Aorta (tissue), 5 donors: ENCODE results near the gene LRP1B. TPM values are rescaled to one million over a fixed set of nuclear protein-coding genes. Genes with fewer than 3 reads are reported as not detected.

ENCODE experiments used
- ATAC-seq: fragments of 200-7000 bp; cut with Tn5 transposase; one replicate; pipeline ENCODE4 v1.9.1; 2022; ENCODE audit warnings: moderate library complexity; ENCODE audit not compliant: low FRiP score
- DNase-seq, 2 donors: peaks; one replicate each; pipeline ENCODE4 v3.0.0-alpha.2; 2020
- H3K27ac ChIP-seq, 2 donors: one replicate each; pipeline ENCODE4 v1.5.1; 2013; ENCODE audit warnings: low read length in 2 of 2, mild to moderate bottlenecking in 2 of 2, moderate library complexity in 2 of 2, control low read depth in 1 of 2, inconsistent platforms in 1 of 2, low read depth in 1 of 2
- H3K27me3 ChIP-seq, 2 donors: one replicate each; pipeline ENCODE4 v1.6.1; 2013; ENCODE audit warnings: control low read depth in 1 of 2, low read length in 1 of 2, mild to moderate bottlenecking in 1 of 2, moderate library complexity in 1 of 2; ENCODE audit not compliant: insufficient read depth in 2 of 2, control insufficient read depth in 1 of 2
- H3K36me3 ChIP-seq, 2 donors: one replicate each; pipeline ENCODE4 v1.6.1; 2013; ENCODE audit warnings: control low read depth in 1 of 2, low read length in 1 of 2, mild to moderate bottlenecking in 1 of 2; ENCODE audit not compliant: insufficient read depth in 2 of 2, control insufficient read depth in 1 of 2
- H3K4me1 ChIP-seq, 2 donors: one replicate each; pipeline ENCODE4 v1.6.1; 2013; ENCODE audit warnings: low read length in 2 of 2, control low read depth in 1 of 2, mild to moderate bottlenecking in 1 of 2, moderate library complexity in 1 of 2; ENCODE audit not compliant: insufficient read depth in 2 of 2, control insufficient read depth in 1 of 2
- H3K4me3 ChIP-seq, 2 donors: one replicate each; pipeline ENCODE4 v1.5.1; 2013; ENCODE audit warnings: low read length in 2 of 2, control low read depth in 1 of 2, mild to moderate bottlenecking in 1 of 2
- H3K9me3 ChIP-seq: one replicate; pipeline ENCODE4 v1.6.1; 2013; ENCODE audit warnings: mild to moderate bottlenecking, low read length; ENCODE audit not compliant: control insufficient read depth
- WGBS, 2 donors: extraction: QIAGEN DNeasy Blood & Tissue Kit; methylation state at CpG; one replicate each; pipeline ENCODE4 v1.1.7; 2013; 5-methylcytosine and 5-hydroxymethylcytosine counted together
- intact Hi-C, 2 donors: fragments of 100-400 bp; cut with DNase I; formaldehyde crosslinking; loops; one replicate each; pipeline versions ENCODE4 v1.14.2 to v1.15.0; 2022
- polyA plus RNA-seq, 2 donors: library from polyadenylated mRNA; stranded (reverse); fragments of 200-250 nt; gene quantifications; one replicate each; pipeline ENCODE4 v1.2.3, GENCODE V29; 2013
- total RNA-seq, 2 donors: library from RNA; stranded (reverse); fragmentation: NEBNext Ultra II Directional; extraction: Animal tissue kit (Norgen Biotek cat#: 25700); gene quantifications; one replicate each; pipeline ENCODE4 v1.2.1, GENCODE V29; 2021
- donor health status: healthy with polysubstance abuse.
- donor health status: Bipolar disorder and iron deficiency.
- donor health status: DM: no; HTN: no; CAD: no.
- donor health status: DM: no; HTN: no; CAD: no.
- donor health status: DM: yes; HTN: yes; CAD: no.

Gene LRP1B
- total and polyA plus RNA-seq, 4 donors = 0.33 to 0.94 TPM; not detected in 2

DNA sequence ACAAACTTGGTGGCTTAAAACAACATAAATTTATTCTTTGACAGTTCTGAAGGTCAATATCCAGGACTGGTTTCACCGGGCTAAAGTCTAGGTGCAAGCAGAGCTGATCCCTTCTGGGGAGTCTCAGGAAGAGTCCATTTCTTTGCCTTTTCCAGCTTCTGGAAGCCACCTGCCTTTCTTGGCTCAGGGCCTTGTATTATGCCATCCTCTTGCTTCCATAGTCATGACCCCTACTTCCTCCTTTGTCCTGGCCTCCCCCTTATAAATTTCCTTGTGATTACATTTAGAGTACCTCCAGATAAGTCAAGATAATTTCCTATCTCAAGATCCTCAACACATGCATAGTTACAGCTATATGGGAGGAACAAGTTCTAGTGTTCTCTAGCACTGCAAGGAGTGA, 1089.5 kb downstream of the LRP1B start:
- intact Hi-C loops = no loop called here
- ATAC-seq = no peak
- Histone ChIP-seq H3K4me3 (no peak overlapping the region), H3K9me3 (no peaks in the 10 kb centered on the region), H3K4me1 (no peaks in the 10 kb centered on the region), H3K36me3 (no peaks in the 10 kb centered on the region), H3K27ac (no peak overlapping the region), H3K27me3 (no peaks in the 10 kb centered on the region)
- no peak for DNase-seq
- WGBS, 2 donors = 80 to 89% methylated on average over 1 of the region's 1 CpG

- no peak overlapping the region for H3K27ac ChIP-seq
- no peaks in the 10 kb centered on the region for H3K9me3 ChIP-seq
- intact Hi-C loops = no loop called here
- H3K27me3 ChIP-seq = no peaks in the 10 kb centered on the region
- H3K4me3 ChIP-seq = no peak overlapping the region
- H3K4me1 ChIP-seq = no peaks in the 10 kb centered on the region
- ATAC-seq (no peak), DNase-seq (no peak)
- no peaks in the 10 kb centered on the region for H3K36me3 ChIP-seq
- 65 to 69% methylated on average over 2 of the region's 2 CpGs for WGBS, 2 donors
Measured at GRCh38 chr2:141038341-141038740, 1092.5 kb downstream of the LRP1B start.

DNA sequence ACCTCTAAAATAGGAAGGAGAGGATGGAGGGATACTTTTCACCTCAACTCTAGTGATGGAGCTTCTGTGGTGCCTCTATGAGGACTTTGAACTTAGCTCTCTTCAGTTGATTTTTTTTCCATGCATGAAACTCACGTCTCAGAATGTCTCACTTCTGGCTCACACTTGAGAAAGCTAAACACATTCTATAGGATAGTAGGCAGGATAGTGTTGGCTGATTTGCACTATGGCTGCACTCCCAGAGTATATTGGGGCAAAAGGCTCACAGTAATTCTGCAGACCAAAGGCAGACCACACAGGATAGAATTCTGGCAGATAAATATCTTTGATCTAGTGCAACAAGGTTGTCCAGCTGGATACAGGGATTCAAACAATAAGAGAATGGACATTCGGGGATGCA, 1093.5 kb downstream of the LRP1B start:
- no peaks in the 10 kb centered on the region for H3K9me3 ChIP-seq
- no peaks in the 10 kb centered on the region for H3K36me3 ChIP-seq
- no peaks in the 10 kb centered on the region for H3K27me3 ChIP-seq
- no peak overlapping the region for H3K27ac ChIP-seq
- 60 to 65% methylated on average over 2 of the region's 2 CpGs for whole genome bisulfite sequencing, 2 donors
- intact Hi-C loops = no loop called here
- no peak for DNase-seq
- no peak overlapping the region for H3K4me3 ChIP-seq
- H3K4me1 ChIP-seq = no peaks in the 10 kb centered on the region
- ATAC-seq = no peak

DNA sequence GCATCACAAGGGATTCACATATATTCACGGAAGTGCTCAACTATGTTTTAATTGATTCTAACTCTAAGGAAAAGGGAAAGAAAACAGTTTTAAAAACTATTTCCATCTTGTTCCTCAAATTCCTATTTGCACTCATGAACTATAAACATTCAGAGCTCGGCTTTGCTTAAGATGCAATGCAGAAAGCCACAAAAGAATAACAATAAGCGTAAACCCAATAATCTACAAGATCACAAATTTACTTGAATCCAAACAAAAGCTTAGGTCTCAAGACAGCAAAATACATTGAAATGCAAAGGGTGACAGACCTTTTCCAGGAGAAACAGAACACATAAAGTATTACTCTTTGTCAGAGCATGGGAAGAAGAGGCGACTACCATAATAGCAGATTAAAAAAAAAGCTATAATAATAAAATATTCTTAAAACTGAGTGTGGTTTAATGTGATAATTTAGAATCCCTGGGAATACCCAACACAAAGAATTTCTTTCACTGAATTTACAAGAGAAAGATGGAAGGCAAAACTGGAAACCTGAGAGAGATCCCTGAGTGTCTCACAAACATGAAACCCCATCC, 1094.9 kb downstream of the LRP1B start:
- intact Hi-C loops = no loop called here
- Histone ChIP-seq H3K36me3 (no peaks in the 10 kb centered on the region), H3K27me3 (no peaks in the 10 kb centered on the region), H3K4me1 (no peaks in the 10 kb centered on the region), H3K4me3 (no peak overlapping the region), H3K9me3 (no peaks in the 10 kb centered on the region), H3K27ac (no peak overlapping the region)
- WGBS, 2 donors = 56 to 66% methylated on average over 4 of the region's 4 CpGs
- DNase-seq (no peak), ATAC-seq (no peak)

- ATAC-seq (no peak), DNase-seq (no peak)
- no peaks in the 10 kb centered on the region for H3K4me1 ChIP-seq
- H3K9me3 ChIP-seq = no peaks in the 10 kb centered on the region
- no peak overlapping the region for H3K27ac ChIP-seq
- intact Hi-C loops = no loop called here
- 85 to 88% methylated on average over 6 of the region's 6 CpGs for WGBS, 2 donors
- H3K36me3 ChIP-seq = no peaks in the 10 kb centered on the region
- no peaks in the 10 kb centered on the region for H3K27me3 ChIP-seq
- no peak overlapping the region for H3K4me3 ChIP-seq
Measured at GRCh38 chr2:141029428-141030078, 1101.3 kb downstream of the LRP1B start.

DNA sequence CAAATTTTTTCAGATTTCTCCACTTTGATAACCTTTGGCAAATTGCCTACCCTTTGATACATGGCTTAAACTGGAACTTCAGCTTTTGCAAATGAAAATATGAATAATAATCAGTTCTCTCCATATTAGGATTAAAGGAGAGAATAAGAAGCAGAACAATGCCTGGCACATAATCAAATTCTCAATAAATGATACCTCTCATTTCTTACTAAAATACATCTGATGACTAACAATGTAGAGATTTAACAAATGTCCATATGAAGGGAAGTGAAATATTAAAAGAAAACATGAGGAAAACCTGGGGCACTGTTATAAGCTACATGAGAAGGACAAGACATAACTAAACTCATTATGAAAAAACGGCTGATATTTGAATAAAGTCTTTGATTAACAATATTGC, 1103.6 kb downstream of the LRP1B start:
- Histone ChIP-seq H3K4me3 (no peak overlapping the region), H3K4me1 (no peaks in the 10 kb centered on the region), H3K27ac (no peak overlapping the region), H3K36me3 (no peaks in the 10 kb centered on the region), H3K27me3 (no peaks in the 10 kb centered on the region), H3K9me3 (no peaks in the 10 kb centered on the region)
- 89 to 92% methylated on average over 1 of the region's 1 CpG for WGBS, 2 donors
- DNase-seq = no peak
- intact Hi-C loops = no loop called here
- ATAC-seq = no peak

DNA sequence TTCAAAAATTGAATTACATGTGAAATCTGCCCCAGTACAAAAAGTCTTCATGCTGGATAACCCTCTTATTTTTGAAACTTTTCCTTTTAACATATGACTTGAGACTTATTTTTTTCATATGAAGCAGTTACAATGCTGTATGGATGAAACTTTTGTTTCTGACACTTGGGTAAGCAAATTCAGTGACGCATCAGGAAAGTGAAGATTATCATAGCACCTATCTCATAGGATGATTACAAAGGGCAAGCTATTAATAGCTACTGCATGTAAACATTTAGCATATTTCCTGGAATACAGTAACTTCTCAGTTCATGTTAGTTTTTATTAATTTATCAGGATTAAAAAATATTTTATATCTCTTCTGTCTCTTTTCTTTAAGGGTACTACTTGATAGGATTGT, 1109.2 kb downstream of the LRP1B start:
- Histone ChIP-seq H3K27me3 (no peaks in the 10 kb centered on the region), H3K36me3 (no peaks in the 10 kb centered on the region), H3K27ac (no peak overlapping the region), H3K4me1 (no peaks in the 10 kb centered on the region), H3K4me3 (no peak overlapping the region), H3K9me3 (no peaks in the 10 kb centered on the region)
- intact Hi-C loops = no loop called here
- 84 to 88% methylated on average over 1 of the region's 1 CpG for WGBS, 2 donors
- ATAC-seq (no peak), DNase-seq (no peak)

- H3K36me3 ChIP-seq = no peaks in the 10 kb centered on the region
- WGBS, 2 donors = 89 to 91% methylated on average over 1 of the region's 1 CpG
- intact Hi-C loops = no loop called here
Measured at GRCh38 chr2:141021109-141021508, 1109.7 kb downstream of the LRP1B start.

DNA sequence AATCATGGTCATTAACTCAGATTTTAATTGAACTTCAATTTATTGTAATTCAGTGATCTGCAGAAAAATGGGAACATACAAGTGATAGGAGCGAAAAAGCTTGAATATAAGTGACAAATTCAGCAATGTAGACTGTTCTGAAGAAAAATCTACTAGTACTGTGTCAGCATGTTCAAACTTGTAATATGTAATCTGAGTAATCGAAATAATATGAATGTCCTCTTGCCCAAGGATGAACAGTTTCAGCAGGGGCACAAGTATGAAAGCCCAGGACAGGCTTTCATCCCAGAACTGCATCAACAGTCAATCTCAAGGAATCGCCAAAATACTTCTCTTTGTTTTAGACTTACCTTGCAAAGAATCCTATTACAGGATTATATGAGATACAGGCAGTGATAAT, 1110.5 kb downstream of the LRP1B start:
- WGBS, 2 donors = 91 to 94% methylated on average over 3 of the region's 3 CpGs
- intact Hi-C loops = no loop called here
- no peak overlapping the region for H3K27ac ChIP-seq
- no peaks in the 10 kb centered on the region for H3K9me3 ChIP-seq
- no peaks in the 10 kb centered on the region for H3K36me3 ChIP-seq
- ATAC-seq (no peak), DNase-seq (no peak)
- H3K4me1 ChIP-seq = no peaks in the 10 kb centered on the region
- no peaks in the 10 kb centered on the region for H3K27me3 ChIP-seq
- H3K4me3 ChIP-seq = no peak overlapping the region

More at GRCh38 chr2:141021109-141021508, 1109.7 kb downstream of the LRP1B start:
- H3K27ac ChIP-seq = no peak overlapping the region
- no peak for DNase-seq
- H3K9me3 ChIP-seq = no peaks in the 10 kb centered on the region
- no peaks in the 10 kb centered on the region for H3K4me1 ChIP-seq
- H3K27me3 ChIP-seq = no peaks in the 10 kb centered on the region
- ATAC-seq = no peak
- H3K4me3 ChIP-seq = no peak overlapping the region
